Stimulated activated CD4-positive, alpha-beta T cell treated with anti-CD3 and anti-CD28 coated beads, Interleukin-2, amount 100 ng/mL, for 24 hours (primary cell): Measurements from ENCODE around the gene MYL2.
A peak's percentile ranks its signal among the peaks of the same experiment; 100 is the strongest.
"Not testable (repeated sequence)": the region's sequence is repeated elsewhere in the genome, so short reads cannot be mapped to it uniquely, and the experiment has no call there.

Source experiments
- DNase-seq, 2 donors: peaks; one replicate each; pipeline ENCODE4 v3.0.0-alpha.2; 2020

Gene MYL2

GRCh38 chr12:110920324-110920910 lies at the start of gene MYL2:
Gene MYL2 (minus strand): TSS chr12:110920579. CDS start chr12:110920529, 50 bp downstream.
- no peak for DNase-seq

- DNase-seq = no peak
These were observed 45.8 kb upstream of the MYL2 start for GRCh38 chr12:110966081-110966760.

- no peak for DNase-seq
These were observed 45.2 kb upstream of the MYL2 start for GRCh38 chr12:110965574-110965973.

GRCh38 chr12:110960795-110961194 lies 40.4 kb upstream of the MYL2 start:
- DNase-seq = no peak

DNA sequence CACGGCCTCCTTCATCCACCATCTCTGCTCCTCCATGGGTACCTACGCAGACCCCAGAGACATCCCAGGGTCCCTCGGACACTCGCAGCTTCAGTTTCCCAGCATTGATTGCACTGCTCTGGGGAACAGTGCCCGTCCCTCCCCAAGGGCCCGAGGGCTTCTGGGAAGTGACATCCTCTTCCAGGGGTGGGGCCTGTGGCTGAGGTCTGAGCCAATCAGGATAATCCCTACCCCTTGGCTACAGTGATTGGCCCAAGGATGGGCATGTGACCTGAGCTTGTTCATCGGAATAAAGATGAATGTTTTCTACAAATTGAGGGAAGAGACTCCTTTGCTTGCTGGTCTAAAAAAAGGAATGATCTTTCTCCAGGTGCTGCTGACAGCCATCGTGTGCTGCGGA lies 37.3 kb upstream of the MYL2 start:
- no peak for DNase-seq

- no peak for DNase-seq
These were observed 36.8 kb upstream of the MYL2 start for GRCh38 chr12:110957159-110957558.

DNA sequence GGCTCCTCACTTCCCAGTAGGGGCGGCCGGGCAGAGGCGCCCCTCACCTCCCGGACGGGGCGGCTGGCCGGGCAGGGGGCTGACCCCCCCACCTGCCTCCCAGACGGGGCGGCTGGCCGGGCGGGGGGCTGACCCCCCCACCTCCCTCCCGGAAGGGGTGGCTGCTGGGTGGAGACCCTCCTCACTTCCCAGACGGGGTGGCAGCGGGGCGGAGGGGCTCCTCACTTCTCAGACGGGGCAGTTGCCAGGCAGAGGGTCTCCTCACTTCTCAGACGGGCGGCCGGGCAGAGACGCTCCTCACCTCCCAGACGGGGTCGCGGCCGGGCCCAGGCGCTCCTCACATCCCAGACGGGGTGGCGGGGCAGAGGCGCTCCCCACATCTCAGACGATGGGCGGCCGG lies 30.5 kb upstream of the MYL2 start:
- not testable (repeated sequence) for DNase-seq

GRCh38 chr12:110950466-110950865 lies 30.1 kb upstream of the MYL2 start:
- DNase-seq = not testable (repeated sequence)

GRCh38 chr12:110948041-110948440 lies 27.7 kb upstream of the MYL2 start:
- no peak for DNase-seq

DNA sequence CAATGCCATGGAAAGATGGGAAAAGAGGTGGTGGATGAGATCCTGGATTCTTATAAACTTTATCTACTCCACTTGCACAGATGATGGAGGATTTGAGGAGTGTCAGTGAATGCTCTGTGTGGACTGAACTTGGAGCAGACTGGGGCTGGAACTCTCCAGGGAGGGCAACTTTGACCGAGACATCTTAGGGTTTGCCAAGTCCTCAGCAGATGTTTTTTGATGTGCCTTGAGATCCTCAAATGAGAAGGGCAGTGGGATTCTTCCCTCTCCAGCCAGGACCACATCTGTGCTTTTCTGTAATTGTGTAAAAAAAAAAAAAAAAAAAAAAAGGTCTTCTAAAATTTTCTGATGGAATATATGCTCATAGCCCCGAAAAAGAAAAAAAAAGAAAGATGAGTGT lies 23.0 kb upstream of the MYL2 start:
- DNase-seq = no peak

- DNase-seq = no peak
These were observed 21.0 kb upstream of the MYL2 start for GRCh38 chr12:110941391-110941790.

DNA sequence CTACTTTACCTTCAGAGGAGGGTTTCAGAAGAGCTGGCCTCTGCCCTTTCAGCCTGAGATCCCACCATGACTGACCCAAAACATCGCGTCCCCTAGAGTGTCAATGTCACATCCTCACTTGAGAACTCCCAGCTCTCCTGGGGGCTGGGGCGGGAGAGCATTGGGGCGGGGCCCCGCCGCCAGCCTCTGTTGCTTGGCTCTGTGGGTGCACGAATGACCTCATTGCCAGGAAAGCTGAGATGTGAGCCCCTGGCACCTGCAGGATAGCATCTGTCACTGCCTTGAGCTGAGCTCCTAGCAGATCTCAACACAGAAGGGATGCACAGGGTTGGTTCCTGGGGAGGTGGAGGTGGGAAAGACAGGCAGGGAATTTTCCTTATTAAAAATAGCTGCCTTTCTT lies 20.6 kb upstream of the MYL2 start:
- DNase-seq = no peak

GRCh38 chr12:110940296-110940695 lies 19.9 kb upstream of the MYL2 start:
- DNase-seq = no peak

- peak; percentile 71 for DNase-seq
These were observed 16.8 kb upstream of the MYL2 start for GRCh38 chr12:110937104-110937641.

- no peak for DNase-seq
These were observed 16.2 kb upstream of the MYL2 start for GRCh38 chr12:110936367-110937103.

- DNase-seq = no peak
These were observed 15.2 kb upstream of the MYL2 start for GRCh38 chr12:110935588-110935987.

GRCh38 chr12:110934093-110934852 lies 13.9 kb upstream of the MYL2 start:
- no peak for DNase-seq

DNA sequence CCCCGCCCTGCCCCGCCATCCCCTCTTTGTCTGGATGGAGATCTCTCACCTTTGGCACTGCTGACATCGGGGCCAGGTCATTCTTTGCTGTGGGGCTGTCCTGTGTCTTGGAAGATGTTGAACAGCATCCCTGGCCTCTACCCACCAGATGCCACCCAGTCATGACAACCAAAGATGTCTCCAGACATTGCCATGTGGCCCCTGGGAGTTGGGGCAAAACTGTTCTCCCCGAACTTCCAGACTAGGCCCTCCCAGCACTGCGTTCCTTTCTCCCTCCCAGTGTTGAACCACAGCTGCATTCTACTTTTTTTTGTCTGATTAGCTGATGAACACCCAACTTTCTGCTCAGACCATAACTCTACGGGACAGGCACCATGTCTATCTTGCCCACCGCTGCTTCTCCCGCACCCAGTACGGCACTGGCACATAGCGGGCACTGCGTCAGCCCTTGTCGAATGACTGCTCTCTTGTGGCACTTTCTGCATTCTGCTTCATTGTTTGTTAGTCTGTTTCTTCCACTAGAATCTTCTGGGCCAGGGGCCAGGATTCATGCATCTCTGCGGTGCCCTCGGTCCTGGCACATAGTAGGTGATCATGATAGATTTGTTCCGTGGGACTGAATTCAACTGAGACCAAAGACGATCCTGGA lies 13.1 kb upstream of the MYL2 start:
- no peak for DNase-seq

GRCh38 chr12:110932046-110932445 lies 11.7 kb upstream of the MYL2 start:
- DNase-seq = peak in 1 of 2 donors; percentile 13

GRCh38 chr12:110931315-110931728 lies 10.9 kb upstream of the MYL2 start:
- DNase-seq = no peak

DNA sequence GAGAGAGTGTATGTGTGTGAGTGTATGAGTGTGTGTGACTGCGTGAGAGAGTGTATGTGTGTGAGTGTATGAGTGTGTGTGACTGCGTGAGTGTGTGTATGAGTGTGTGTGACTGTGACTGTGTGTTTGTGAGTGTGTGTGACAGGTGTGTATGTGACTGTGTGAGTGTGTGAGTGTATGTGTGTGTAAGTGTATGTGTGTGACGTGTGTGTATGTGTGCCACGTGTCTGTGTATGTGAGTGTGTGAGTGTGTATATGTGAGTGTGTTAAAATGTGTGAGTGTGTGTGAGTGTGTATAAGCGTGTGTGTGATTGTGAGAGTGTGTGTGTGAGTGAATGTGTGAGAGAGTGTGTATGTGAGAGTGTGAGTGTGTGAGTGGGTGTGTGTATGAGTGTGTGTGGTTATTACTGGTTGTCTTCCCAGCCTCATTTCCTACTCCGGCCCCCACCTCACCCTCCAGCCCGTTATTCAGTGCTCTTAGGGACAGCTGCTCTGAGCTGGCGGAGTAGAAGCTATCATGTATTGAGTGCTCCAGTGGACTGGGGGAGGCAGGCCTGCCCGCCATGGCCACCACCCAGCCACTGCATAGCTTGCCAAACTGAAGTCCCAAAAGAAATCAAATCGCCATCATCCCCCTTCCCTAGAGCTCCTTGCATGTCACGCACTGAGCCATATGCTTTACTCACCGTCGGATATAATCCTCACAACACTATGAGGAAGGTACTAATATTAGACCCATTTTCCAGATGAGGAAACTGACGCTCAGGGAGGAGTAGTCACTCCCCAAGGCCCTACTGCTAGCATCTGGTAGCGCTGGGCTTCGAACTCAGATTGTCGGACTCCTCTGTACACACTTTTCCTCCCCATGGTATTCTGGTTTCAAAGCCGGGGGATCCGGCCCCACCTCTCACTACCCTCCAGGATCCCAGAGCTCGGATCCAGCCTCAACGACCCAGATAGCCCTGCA lies 10.3 kb upstream of the MYL2 start:
- DNase-seq = no peak
